Measurements from ENCODE around the gene MSANTD2.

Gene MSANTD2

GRCh38 chr11:124814739-124815138 is 14.5 kb upstream of the MSANTD2 start:
- H3K4me1 ChIP-seq (ENCODE audit: control insufficient read depth, low read length) = no peaks in the 10 kb centered on the region
- no peaks in the 10 kb centered on the region for H3K9me3 ChIP-seq (ENCODE audit: control insufficient read depth, insufficient read depth, low read length)
- no peaks in the 10 kb centered on the region for H3F3A ChIP-seq (ENCODE audit: control insufficient read depth, insufficient read depth)
- no peaks in the 10 kb centered on the region for H3K36me3 ChIP-seq (ENCODE audit: control insufficient read depth, low read length)
- no peaks in the 10 kb centered on the region for H3K79me2 ChIP-seq (ENCODE audit: control insufficient read depth, low read length)
- TF ChIP-seq CTCF (IDR thresholded peaks at IDR 0.05; ENCODE audit: low read depth, low read length, poor library complexity, severe bottlenecking) (no peak), EZH2phosphoT487 (IDR thresholded peaks at IDR 0.05; ENCODE audit: borderline replicate concordance, low read length) (no peak)
- no peak overlapping the region for H3K27ac ChIP-seq (ENCODE audit: low read depth, low read length)
- no peak overlapping the region for H3K4me3 ChIP-seq (ENCODE audit: low read length)
- H4K20me1 ChIP-seq (ENCODE audit: control insufficient read depth, insufficient read depth, low read depth, low read length) = no peaks in the 10 kb centered on the region
- H3K27me3 ChIP-seq (ENCODE audit: control insufficient read depth, low read length) = peaks cover 49% of the 10 kb centered on the region
- no peak overlapping the region for H3K4me2 ChIP-seq (ENCODE audit: low read length)
- H3K9me2 ChIP-seq (replicated peaks; ENCODE audit: control insufficient read depth, low read length) = no peaks in the 10 kb centered on the region

GRCh38 chr11:124812876-124813275 is 12.7 kb upstream of the MSANTD2 start:
- Histone ChIP-seq H3K4me1 (ENCODE audit: control insufficient read depth, low read length) (no peaks in the 10 kb centered on the region), H3K36me3 (ENCODE audit: control insufficient read depth, low read length) (no peaks in the 10 kb centered on the region), H3K4me2 (ENCODE audit: low read length) (no peak overlapping the region), H3K27ac (ENCODE audit: low read depth, low read length) (no peak overlapping the region), H3K4me3 (ENCODE audit: low read length) (no peak overlapping the region), H3F3A (ENCODE audit: control insufficient read depth, insufficient read depth) (no peaks in the 10 kb centered on the region), H3K27me3 (ENCODE audit: control insufficient read depth, low read length) (peaks cover 34% of the 10 kb centered on the region), H3K79me2 (ENCODE audit: control insufficient read depth, low read length) (no peaks in the 10 kb centered on the region), H3K9me2 (replicated peaks; ENCODE audit: control insufficient read depth, low read length) (no peaks in the 10 kb centered on the region), H3K9me3 (ENCODE audit: control insufficient read depth, insufficient read depth, low read length) (no peaks in the 10 kb centered on the region), H4K20me1 (ENCODE audit: control insufficient read depth, insufficient read depth, low read depth, low read length) (no peaks in the 10 kb centered on the region)
- TF ChIP-seq EZH2phosphoT487 (IDR thresholded peaks at IDR 0.05; ENCODE audit: borderline replicate concordance, low read length) = no peak
- TF ChIP-seq CTCF (IDR thresholded peaks at IDR 0.05; ENCODE audit: low read depth, low read length, poor library complexity, severe bottlenecking) = no peak

DNA sequence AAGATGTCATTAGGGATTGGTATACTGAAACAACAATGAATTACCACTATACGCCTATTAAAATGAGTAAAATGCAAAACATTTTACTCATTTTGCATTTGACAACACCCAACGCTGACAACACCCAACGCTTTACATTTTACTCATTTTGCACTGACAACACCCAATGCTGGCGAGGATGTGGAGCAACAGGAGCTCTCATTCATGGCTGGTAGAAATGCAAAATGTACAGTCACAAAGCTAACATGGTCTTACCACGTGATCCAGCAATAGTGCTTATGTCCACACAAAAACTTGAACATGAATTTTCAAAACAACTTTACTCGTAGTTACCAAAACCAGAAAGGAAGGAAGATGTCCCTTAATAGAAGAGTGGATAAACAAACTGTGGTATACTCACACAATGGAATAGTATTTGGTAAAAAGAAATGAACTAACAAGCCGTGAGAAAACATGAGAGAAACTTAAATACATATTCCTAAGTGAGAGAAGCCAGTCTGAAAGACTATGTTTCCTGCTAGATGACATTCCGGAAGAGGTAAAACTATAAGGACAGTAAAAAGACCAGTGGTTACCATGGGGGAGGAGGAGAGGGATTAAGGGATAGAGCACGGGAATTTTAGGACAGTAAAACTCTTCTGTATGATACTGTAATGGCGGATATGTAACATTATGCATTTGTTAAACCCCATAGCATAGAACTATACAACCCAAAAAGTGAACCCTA is 11.4 kb upstream of the MSANTD2 start:
- no peak overlapping the region for H3K4me3 ChIP-seq (ENCODE audit: low read length)
- no peaks in the 10 kb centered on the region for H3K9me2 ChIP-seq (replicated peaks; ENCODE audit: control insufficient read depth, low read length)
- H3F3A ChIP-seq (ENCODE audit: control insufficient read depth, insufficient read depth) = no peaks in the 10 kb centered on the region
- H3K4me1 ChIP-seq (ENCODE audit: control insufficient read depth, low read length) = no peaks in the 10 kb centered on the region
- no peak overlapping the region for H3K27ac ChIP-seq (ENCODE audit: low read depth, low read length)
- no peaks in the 10 kb centered on the region for H3K36me3 ChIP-seq (ENCODE audit: control insufficient read depth, low read length)
- TF ChIP-seq EZH2phosphoT487 (IDR thresholded peaks at IDR 0.05; ENCODE audit: borderline replicate concordance, low read length) = no peak
- TF ChIP-seq CTCF (IDR thresholded peaks at IDR 0.05; ENCODE audit: low read depth, low read length, poor library complexity, severe bottlenecking) = no peak
- no peak overlapping the region for H3K4me2 ChIP-seq (ENCODE audit: low read length)
- no peaks in the 10 kb centered on the region for H3K79me2 ChIP-seq (ENCODE audit: control insufficient read depth, low read length)
- peaks cover 21% of the 10 kb centered on the region for H3K27me3 ChIP-seq (ENCODE audit: control insufficient read depth, low read length)
- H3K9me3 ChIP-seq (ENCODE audit: control insufficient read depth, insufficient read depth, low read length) = no peaks in the 10 kb centered on the region
- no peaks in the 10 kb centered on the region for H4K20me1 ChIP-seq (ENCODE audit: control insufficient read depth, insufficient read depth, low read depth, low read length)

All from DOHH2 (cell line).